NOMO-1 (cell line): ENCODE measurements around the gene THAP9.
"Not testable (repeated sequence)": the region's sequence is repeated elsewhere in the genome, so short reads cannot be mapped to it uniquely, and the experiment has no call there.

Experiments used
- DNase-seq, 2 experiments: peaks; one replicate each; lab custom pipeline; 2025; ENCODE audit not compliant: unreplicated experiment in 2 of 2; lab: John Stamatoyannopoulos, UW

THAP9 gene

DNA sequence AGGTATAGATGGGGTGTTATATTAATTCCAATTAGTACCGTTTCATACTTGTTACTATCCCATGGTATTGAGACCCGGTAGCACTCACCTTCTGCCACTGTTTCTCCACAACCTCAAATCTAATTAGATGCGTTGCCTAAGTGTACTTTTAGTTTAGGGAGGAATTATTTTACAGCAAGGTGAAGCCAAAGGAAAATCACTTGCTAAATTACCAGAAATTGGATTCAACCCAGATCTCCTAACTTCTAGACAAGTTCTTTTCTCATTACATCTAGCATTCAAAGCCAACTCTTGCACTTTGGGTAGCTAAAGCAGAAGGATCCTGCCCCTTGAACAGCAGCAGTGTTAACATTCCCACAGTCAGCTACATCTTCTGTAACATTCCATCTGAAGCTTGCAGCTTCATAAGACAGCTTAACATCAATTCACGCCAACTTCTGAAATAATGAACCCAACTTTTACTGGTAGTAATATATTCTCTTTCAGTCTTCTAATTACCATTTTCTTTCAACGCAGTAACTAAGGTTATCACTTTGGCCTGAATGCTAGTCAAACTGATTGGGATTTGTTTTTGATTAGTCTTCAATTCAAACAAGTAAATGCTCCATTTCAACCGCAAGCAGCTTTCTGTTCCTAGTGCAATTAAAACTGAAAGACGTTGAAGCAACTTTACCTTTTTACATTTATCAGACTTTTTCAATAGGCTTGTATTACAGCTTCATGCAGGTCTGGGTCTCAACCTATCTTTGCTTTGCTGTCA lies 8.6 kb upstream of the THAP9 start:
- no peak for DNase-seq

DNA sequence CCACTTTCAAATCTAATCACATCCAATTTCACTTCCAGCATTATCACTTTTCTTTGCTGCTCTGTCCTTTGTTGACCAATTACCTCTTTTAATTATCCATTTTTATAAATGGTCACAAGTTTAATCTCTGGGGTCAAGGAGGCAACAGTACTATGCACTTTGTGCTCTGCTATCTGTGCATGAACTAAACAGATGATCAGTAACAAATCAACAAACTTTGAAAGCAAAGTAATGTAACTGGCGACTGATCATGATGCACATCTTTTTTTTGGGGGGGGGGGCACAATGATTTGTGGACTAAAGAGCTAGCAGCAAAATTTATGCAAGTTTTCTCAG lies 8.1 kb upstream of the THAP9 start:
- DNase-seq: no peak

DNA sequence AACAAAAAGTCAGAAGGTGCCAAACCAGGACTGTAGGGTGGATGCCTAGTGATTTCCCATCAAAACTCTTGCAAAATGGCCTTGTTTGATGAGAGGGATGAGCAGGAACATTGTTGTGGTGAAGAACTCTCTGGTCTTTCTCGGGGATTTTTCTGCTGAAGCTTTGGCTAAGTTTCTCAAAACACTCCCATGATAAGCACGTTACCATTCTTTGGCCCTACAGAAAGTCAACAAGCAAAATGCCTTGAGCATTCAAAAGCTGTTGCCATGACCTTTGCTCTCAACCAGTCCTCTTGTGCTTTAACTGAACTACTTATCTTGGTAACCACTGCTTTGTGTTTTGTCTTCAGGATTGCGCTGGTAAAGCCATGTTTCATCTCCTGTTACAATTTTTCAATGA lies 6.6 kb upstream of the THAP9 start:
- DNase-seq: no peak

DNA sequence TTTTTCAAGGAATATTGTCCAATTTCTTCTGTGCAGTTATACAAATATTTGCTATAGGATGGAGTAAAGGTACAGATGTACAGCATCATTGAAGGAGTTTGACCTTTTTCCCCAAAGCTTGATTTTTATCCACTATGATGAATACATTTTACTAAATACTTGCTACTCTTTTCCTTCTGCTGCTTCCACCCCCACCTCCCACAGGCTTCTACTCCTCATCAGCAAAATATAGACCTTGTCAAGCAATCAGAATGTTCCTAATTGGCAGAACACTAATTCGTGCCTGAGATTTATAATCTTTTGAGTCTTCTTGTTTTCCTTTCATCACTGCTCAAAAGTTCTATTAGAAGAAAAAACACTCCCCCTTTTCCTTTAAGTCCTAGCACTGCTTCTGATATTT lies 3.8 kb upstream of the THAP9 start:
- DNase-seq: no peak

DNA sequence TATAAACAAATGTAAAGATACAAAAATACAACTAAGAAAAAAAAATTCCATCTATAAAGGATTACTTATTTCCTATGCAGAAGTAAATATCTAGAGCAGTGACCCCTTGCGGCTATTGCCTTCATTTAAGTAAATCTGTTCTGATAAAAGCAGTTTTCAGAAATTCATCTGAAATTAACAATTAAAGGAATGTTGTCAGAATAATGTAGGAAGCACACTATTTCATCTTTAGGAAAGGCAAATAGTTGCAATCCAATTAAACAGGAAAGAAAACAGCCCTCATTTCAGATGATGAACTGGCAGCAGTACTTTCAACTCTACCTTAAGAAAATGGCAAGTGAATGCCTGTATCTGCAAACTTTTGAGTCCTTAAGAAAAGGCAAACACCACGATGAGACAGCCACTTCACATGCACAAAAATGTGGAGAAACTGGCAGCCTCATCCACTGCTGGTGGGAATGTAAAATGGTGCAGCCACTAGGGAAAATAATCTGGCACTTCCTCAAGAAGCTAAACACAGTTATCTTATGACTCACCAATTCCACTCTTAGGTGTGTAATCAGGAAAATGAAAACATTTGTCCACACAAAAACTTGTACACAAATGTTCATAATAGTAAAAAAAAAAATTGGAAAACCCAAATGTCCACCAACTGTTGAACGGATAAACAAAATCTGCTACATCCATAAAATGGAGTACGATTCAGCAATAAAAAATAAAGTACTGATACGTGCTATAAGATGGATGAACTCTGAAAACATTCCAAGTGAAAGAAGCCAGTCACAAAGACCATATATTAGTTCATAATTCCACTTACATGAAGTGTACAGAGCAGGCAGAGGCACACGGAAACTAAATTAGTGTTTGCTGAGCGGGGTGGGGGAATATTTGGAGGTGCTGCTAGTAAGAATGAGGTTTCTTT lies 2.0 kb upstream of the THAP9 start:
- peak in 1 of 2 experiments; percentile 30 for DNase-seq

DNA sequence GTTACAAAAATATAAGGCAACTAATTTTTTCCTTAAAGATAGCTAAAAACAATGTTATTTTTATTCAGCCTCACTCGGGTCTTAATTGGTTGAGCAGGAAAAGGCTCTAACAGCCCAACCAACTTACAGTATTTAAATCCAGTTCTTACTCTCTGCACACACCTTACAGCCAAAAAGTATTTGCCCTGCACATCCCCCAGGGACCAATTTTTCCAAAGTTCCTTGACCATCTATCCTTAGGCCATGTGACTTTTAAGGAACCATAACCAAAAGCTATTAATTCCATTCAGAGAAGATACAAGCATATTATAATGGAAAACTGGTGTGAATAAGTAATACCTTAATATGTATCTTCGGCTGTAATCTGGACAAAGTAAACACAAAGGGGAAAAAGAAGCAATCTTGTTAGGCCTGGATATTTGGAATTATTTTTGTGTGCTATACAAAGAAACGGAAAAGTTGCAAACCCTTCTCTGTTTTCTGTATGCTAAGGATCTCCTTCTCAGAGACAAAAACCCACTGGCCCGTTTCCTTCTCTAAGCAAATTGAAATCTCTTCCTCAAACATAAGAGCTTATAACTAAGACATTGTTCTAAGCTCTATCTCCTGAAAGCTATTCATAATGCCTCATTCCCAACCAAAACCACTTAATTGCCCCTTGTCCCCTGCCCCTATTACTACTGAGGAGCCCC lies 1.0 kb upstream of the THAP9 start:
- DNase-seq: peak in 1 of 2 experiments; percentile 72

DNA sequence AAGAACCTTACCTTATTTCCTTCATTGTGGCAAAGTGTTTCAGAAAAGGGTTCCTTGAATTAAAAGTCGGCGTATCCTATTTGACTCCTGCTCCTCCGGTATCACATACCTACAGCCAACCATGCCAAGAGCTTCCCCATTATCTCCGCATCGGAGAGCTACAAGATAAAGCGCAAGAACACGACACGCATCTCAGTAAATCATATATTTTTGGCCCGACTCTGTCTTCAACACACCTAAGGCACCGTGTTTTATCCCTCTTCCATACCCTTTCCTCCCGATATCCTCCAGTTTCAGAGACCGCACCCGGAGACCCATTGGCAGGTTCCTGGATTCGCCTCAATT lies 497 bp upstream of the THAP9 start:
- peak in 1 of 2 experiments; percentile 72 for DNase-seq

DNA sequence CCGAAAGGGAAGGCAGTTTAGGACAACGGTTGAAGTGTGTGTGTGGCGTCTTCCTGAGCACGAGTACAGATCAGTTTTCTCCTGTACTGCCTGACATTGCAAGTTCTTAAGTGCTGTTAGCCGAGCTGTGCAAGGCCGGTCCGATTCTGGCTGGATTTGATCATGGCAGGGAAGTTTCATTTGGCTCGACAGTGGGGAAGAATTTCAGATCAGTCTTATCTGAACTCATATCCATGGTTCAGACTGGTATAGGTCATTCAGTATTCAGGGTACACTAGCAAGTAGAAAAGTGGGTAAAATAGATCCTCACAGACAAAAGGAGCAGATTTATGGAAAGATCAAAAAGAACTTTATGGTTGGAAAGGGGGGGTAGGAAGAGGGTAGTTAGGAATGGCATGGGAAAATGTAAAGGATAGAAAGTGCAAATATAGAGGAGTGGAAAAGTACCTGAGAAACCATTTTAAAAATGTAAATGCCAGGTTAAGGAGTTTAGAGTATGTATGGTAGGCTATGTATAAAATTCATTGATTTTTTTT lies 716 bp downstream of the THAP9 start:
- no peak for DNase-seq

DNA sequence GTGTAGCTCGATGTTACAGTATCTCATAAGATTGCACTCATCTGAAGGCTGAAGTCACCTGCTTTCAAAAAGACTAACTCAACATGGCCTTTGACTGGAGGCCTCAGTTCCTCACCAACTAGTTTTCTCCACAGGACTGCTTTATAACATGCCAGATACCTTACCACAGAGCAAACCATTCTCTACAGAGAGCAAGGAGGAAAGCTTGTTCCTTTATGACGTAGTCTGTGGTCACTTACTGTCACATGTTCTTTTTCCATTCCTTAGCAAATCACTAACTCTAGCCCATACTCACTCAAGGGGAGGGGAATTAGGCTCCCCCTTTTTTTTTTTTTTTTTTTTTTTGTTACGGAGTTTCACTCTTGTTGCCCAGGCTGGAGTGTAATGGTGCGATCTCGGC lies 3.2 kb downstream of the THAP9 start:
- no peak for DNase-seq

DNA sequence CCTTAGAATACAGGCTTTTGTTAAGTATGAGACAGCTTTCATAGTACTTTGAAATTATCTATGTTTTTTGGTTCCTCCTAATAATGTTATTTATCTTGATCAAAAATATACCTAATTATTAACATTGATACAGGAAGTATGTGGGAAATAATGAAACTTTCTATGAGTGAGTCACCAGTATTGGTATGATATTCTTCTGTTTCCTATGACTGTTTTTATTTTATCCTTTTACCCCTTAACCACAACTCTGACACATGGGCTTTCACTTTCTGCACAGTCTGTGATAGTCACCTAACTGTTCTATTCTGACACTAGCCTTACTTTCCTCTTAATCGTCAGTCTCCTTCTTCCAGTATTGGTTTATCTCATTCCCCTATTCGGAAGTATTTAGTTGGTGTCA lies 4.7 kb downstream of the THAP9 start:
- peak in 1 of 2 experiments; percentile 52 for DNase-seq

DNA sequence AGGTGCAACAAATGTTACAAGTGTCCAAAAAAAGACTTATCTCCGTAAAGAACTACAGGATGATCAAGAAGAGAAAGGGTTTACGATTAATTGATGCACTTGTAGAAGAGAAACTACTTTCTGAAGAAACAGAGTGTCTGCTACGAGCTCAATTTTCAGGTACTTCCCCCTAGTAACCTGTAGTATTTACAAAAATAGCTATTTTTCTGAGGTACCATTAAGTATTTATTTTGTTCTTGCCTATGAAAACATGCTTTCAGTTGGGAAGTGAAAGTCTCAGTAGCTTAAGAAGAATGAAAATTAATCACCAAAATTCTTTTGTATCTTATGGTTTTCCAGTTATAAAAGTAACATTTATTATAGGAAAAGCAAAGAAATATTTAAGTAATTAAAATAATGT lies 5.9 kb downstream of the THAP9 start:
- no peak for DNase-seq

DNA sequence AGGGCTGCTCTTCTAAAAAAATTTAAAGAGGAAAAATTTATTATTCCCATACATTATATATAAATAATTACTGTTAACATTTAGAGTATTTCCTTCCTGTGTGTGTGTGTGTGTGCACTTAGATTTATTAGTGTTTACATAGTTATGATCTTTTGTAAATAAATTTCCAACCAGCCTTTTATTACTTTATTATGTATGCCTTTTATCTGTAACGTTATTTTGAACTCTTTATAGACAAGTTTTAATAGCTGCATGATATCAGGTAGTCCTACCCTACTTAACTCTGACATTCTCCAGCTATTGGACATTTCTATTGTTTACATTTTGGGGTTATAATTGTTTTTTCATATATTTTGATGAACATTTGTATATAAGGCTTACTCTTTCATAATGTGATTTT lies 8.8 kb downstream of the THAP9 start:
- no peak for DNase-seq

DNA sequence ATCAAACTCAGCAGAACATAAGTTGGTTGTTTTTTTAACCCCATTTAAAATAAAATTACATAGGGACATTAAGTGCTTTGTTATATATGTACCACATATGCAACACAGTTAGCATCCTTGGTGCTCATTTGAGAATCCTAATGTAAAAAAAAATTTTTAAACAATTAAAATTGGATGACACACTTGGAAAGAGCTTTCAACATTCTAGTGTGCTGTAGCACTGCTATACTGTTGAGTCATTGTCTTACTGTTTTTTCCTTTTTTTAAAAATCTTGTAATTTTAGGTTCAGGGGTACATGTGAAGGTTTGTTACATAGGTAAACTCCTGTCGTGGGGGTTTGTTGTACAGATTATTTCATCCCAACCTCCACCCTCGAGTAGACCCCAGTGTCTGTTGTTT lies 12.8 kb downstream of the THAP9 start:
- DNase-seq: no peak

DNA sequence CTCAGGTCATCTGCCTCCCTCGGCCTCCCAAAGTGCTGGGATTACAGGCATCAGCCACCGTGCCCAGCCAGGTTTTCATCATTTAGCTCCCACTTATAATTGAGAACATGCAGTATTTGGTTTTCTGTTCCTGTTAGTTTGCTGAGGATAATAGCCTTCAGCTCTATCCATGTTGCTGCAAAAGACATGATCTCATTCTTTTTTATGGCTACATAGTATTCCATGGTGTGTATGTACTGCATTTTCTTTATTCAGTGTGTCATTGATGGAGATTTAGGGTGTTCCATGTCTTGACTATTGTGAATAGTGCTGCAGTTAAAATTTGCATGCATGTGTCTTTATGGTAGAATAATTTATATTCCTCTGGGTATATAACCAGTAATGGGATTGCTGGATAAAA lies 13.4 kb downstream of the THAP9 start:
- not testable (repeated sequence) for DNase-seq

DNA sequence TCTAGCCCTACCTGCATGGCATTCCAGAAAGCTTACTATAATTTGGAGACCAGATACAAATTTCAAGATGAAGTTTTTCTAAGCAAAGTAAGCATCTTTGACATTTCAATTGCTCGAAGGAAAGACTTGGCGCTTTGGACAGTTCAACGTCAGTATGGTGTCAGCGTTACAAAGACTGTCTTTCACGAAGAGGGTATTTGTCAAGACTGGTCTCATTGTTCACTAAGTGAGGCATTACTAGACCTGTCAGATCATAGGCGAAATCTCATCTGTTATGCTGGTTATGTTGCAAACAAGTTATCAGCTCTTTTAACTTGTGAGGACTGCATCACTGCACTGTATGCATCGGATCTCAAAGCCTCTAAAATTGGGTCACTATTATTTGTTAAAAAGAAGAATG lies 17.6 kb downstream of the THAP9 start:
- no peak for DNase-seq

DNA sequence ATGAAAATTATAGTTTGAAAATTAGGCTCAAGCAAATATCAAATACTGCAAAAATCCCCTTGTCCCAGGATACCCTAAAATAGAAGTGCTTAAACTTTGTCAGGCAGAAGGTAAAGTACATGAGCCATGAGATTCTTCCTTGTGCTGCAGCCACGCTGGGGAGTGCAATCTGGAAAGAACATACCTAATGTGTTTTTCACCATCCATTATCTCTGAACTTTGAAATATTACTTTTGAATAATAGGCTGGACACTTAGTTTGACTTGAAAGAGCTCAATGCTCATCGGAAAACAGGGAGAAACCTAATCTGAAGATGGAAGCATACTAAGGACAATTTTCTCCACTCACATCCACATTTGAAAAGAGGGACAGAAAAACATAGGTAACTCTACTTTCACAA lies 18.9 kb downstream of the THAP9 start:
- no peak for DNase-seq

DNA sequence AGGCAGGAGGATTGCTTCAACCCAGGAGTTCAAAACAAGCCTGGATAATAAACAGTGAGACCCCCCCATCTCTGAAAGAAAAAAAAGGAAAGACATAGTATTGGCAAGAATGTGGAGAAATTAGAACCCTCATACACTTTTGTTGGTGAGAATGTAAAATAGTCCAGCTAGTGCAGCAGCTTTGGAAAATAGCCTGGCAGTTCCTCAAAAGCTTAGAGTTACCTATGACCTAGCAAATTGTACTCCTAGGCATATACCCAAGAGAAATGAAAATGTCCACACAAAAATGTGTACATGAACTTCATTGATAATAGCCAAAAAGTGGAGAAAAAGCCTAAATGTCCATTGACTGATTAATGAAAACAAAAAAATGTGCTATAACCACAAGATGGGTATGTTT lies 21.3 kb downstream of the THAP9 start:
- no peak for DNase-seq

DNA sequence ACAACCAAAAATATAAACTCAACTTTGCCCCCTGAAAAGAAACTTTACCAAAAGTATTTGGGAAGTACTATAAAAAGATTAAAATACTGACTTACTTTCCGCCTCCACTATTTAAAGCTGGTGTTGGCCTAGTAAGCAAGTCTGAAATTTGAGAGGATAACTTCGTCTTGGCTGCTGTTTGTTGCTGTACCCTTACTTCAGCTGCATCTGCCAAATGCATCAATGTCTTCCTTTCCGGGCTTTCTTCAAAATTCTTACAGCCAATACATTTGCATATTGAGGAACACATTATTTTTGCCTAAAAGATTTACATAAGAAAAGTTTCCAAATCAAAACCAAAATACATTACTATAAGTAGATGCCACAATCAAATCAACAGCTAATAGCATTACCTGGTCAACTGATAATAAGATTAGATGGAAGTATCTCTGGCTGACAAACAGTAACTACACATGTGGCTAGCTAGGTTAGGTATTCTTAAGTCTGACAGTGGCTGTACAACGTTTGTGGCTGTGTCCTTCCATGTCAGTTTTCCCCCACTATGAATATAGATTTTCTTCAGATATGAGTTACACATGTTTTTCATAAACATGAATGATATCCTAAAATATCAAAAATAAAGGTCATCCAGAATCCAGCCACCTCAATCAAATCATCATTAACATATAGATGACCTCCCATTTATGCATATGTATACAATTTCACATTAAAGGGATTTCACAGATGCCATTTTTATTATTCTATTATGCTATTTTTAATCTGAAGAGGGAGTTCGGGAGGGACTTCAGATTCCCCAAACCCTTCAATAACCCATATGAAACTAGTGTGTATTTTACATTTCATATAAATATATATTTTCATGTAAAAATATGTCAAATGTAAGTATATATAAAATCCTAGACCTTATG lies 30.6 kb downstream of the THAP9 start:
- no peak for DNase-seq

DNA sequence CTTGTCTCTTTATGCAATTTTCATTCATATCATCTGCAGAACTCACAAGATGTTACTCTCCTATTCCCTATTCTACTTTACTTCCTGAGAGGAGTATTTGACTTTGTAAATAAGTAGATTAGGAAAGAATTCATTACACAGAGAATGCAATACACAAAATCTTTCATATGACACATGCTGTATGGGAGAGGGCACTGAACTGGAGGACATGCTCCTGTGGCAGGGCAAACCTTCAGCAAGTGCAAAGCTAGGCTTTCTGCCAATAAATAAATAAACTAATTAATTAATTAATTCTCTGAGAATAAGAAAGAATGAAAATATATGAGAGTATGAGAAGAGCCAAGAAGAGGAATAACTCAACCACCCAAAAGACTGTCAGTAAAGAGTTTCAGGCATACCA lies 33.9 kb downstream of the THAP9 start:
- no peak for DNase-seq

DNA sequence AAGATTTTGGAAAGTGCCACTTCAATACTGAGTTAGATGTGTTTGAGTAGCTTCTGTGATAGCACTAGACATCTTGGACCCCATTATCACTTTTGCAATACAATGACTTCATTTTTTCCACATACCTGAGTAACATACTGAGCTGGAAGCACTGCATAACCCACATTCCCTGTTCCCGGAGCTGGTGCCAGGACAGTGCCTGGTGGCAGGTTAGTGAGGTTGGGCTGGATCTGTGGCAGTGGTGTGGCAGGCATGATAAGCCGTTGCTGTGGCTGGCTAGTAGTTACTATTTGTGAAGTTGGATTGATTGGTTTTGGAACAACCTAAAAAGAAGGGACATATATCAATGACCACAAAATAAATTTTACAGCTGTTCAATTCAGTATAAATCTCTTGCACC lies 38.9 kb downstream of the THAP9 start:
- no peak for DNase-seq
